ENCODE measurements around the gene FRMD8. TPM values are rescaled to one million over a fixed set of nuclear protein-coding genes. Genes with fewer than 3 reads are reported as not detected.

Gene FRMD8
- total and polyA plus RNA-seq, 2 experiments from 2014 or later: 7.0 to 35.4 TPM

- Mint-ChIP-seq H3K4me3 (no peak overlapping the region), H3K9me3 (no peaks in the 10 kb centered on the region), H3K36me3 (ENCODE audit: low read depth) (no peaks in the 10 kb centered on the region), H3K4me1 (no peaks in the 10 kb centered on the region; the same call in 2 of the 3 replicates), H3K27ac (no peak overlapping the region), H3K27me3 (ENCODE audit: insufficient read depth, low read depth, poor library complexity) (peaks cover 7% of the 10 kb centered on the region)
- no peak overlapping the region for H3K27ac ChIP-seq (ENCODE audit: low read depth)
- no peak overlapping the region for H3K4me2 ChIP-seq
- ATAC-seq (no peak), DNase-seq (ENCODE audit: low spot score) (no peak)
- no peaks in the 10 kb centered on the region for H3K36me3 ChIP-seq (ENCODE audit: insufficient read depth)
- no peaks in the 10 kb centered on the region; the same call in 1 of the 2 replicates for H4K20me1 ChIP-seq (replicated peaks; ENCODE audit: insufficient read depth)
- TF ChIP-seq ZNF114 (CRISPR knock-in tag; IDR thresholded peaks at IDR 0.05) (no peak), ETS1 (IDR thresholded peaks at IDR 0.05) (no peak), CREB1 (CRISPR knock-in tag; IDR thresholded peaks at IDR 0.05; ENCODE audit: low read depth) (no peak), ZNF331 (CRISPR knock-in tag; IDR thresholded peaks at IDR 0.05; ENCODE audit: low read depth) (no peak), STAT1 (IDR thresholded peaks at IDR 0.05; ENCODE audit: unreplicated experiment) (no peak), CTCF (conservative IDR thresholded peaks at IDR 0.05; ENCODE audit: low read depth in 2 of 2) (no peak), ZNF462 (CRISPR knock-in tag; IDR thresholded peaks at IDR 0.05) (no peak), REST (IDR thresholded peaks at IDR 0.05; ENCODE audit: unreplicated experiment) (no peak)
- no peaks in the 10 kb centered on the region for H3K9me2 ChIP-seq (ENCODE audit: insufficient read depth)
- H3K4me3 ChIP-seq: no peak overlapping the region
- no peaks in the 10 kb centered on the region for H3K79me2 ChIP-seq (replicated peaks; ENCODE audit: insufficient read depth)
- H3F3A ChIP-seq (replicated peaks; ENCODE audit: low read depth): 0 out of 2 replicates have a peak, but pooled peaks cover 3% of the 10 kb centered on the region
- H3K27me3 ChIP-seq (ENCODE audit: insufficient read depth): no peaks in the 10 kb centered on the region
- no peak overlapping the region for H2AFZ ChIP-seq
- H3K4me1 ChIP-seq (ENCODE audit: insufficient read depth): no peaks in the 10 kb centered on the region
These were observed 50.1 kb downstream of the FRMD8 start for GRCh38 chr11:65436412-65437032.
